HepG2 (cell line): ENCODE data around the gene CELF5. TPM values are rescaled to one million over a fixed set of nuclear protein-coding genes. Genes with fewer than 3 reads are reported as not detected.

Experiments used
- CCDC6 ChIP-seq: sonication (generic); formaldehyde crosslinking; IDR thresholded peaks from 2 replicates; pipeline ENCODE4 v1.8.1; 2022; ENCODE audit warnings: mild to moderate bottlenecking, missing genetic modification reagents, moderate library complexity
- FOXC1 ChIP-seq: sonication (generic); formaldehyde crosslinking; IDR thresholded peaks from 2 replicates; pipeline ENCODE4 v1.8.0; 2022; ENCODE audit warnings: mild to moderate bottlenecking, missing genetic modification reagents, borderline replicate concordance
- HOXA5 ChIP-seq: sonication (generic); formaldehyde crosslinking; IDR thresholded peaks from 2 replicates; pipeline ENCODE4 v1.4.0; 2020; ENCODE audit warnings: missing genetic modification reagents
- PCBP1 ChIP-seq: fragments of 200-400 bp; formaldehyde crosslinking; IDR thresholded peaks from 2 replicates; pipeline ENCODE4 v1.6.1; 2017; ENCODE audit warnings: mild to moderate bottlenecking, low read depth, low read length, borderline replicate concordance
- TEAD3 ChIP-seq: optimal IDR thresholded peaks from 2 replicates; pipeline ENCODE3; 2016; ENCODE audit warnings: borderline replicate concordance
- ZFP82 ChIP-seq: sonication (generic); formaldehyde crosslinking; IDR thresholded peaks from 2 replicates; pipeline ENCODE4 v1.5.1; 2020; ENCODE audit warnings: mild to moderate bottlenecking, missing genetic modification reagents, borderline replicate concordance
- ZNF180 ChIP-seq: sonication (generic); formaldehyde crosslinking; IDR thresholded peaks from 2 replicates; pipeline ENCODE4 v1.4.0; 2020; ENCODE audit warnings: low read depth, missing genetic modification reagents, borderline replicate concordance
- ZNF24 ChIP-seq: fragments of 450-650 bp; IDR thresholded peaks from 2 replicates; pipeline ENCODE4 v1.6.1; 2017; ENCODE audit warnings: antibody characterized with exemption, mild to moderate bottlenecking
- ZNF510 ChIP-seq: sonication (generic); formaldehyde crosslinking; IDR thresholded peaks from 2 replicates; pipeline ENCODE4 v1.4.0; 2020; ENCODE audit warnings: low read depth, mild to moderate bottlenecking, missing genetic modification reagents
- polyA plus RNA-seq, 8 experiments: library from polyadenylated mRNA; depleted of rRNA in 3 of 8; stranded (reverse) in 7 of 8; unstranded in 1 of 8; fragments of >200 nt; fragmentation: Illumina TruSeq in 4 of 8; extraction: Trizol in 4 of 8; gene quantifications; 2 replicates each; pipeline versions ENCODE4 v1.2.1 to v1.2.3, GENCODE V29; 2011 to 2016; ENCODE audit warnings: low read depth in 4 of 8, missing spikeins in 1 of 8, mixed read lengths in 1 of 8; ENCODE audit not compliant: insufficient read depth in 1 of 8
- total RNA-seq, 5 experiments: library from RNA; depleted of rRNA; stranded (reverse); fragments of >200 nt; fragmentation: Illumina TruSeq; extraction: Trizol; gene quantifications; 2 replicates each; pipeline ENCODE4 v1.2.3, GENCODE V29; 2016; ENCODE audit warnings: low read depth in 1 of 5
- TF ChIP-seq, protein P1 (sequence below), 2 experiments: sonication (generic) in 1 of 2; formaldehyde crosslinking in 1 of 2; IDR thresholded peaks; 2 replicates each; pipeline versions ENCODE4 v1.4.0 to v1.6.1; 2018 to 2020; ENCODE audit warnings: missing genetic modification reagents in 2 of 2, borderline replicate concordance in 1 of 2, low read depth in 1 of 2, mild to moderate bottlenecking in 1 of 2, missing biosample characterization in 1 of 2
- TF ChIP-seq, protein P2 (sequence below): sonication (generic); formaldehyde crosslinking; IDR thresholded peaks from 2 replicates; pipeline ENCODE4 v1.4.0; 2020; ENCODE audit warnings: missing genetic modification reagents; ENCODE audit errors: not compliant biosample characterization
- TF ChIP-seq, protein P3 (sequence below): sonication (generic); formaldehyde crosslinking; IDR thresholded peaks from 2 replicates; pipeline ENCODE4 v1.4.0; 2020; ENCODE audit warnings: missing genetic modification reagents, borderline replicate concordance
- TF ChIP-seq, protein P4 (sequence below): sonication (generic); formaldehyde crosslinking; IDR thresholded peaks from 2 replicates; pipeline ENCODE4; 2020; ENCODE audit warnings: missing genetic modification reagents, mild to moderate bottlenecking, borderline replicate concordance
- TF ChIP-seq, protein P5 (sequence below): sonication (generic); formaldehyde crosslinking; IDR thresholded peaks from 2 replicates; pipeline ENCODE4 v1.9.0; 2021; ENCODE audit warnings: missing genetic modification reagents, borderline replicate concordance

CELF5 gene
- total and polyA plus RNA-seq, 2 of the 13 experiments (the other 11 are each of a cell fraction or from before 2014, with no cell fraction given): 0.31 to 0.84 TPM

DNA sequence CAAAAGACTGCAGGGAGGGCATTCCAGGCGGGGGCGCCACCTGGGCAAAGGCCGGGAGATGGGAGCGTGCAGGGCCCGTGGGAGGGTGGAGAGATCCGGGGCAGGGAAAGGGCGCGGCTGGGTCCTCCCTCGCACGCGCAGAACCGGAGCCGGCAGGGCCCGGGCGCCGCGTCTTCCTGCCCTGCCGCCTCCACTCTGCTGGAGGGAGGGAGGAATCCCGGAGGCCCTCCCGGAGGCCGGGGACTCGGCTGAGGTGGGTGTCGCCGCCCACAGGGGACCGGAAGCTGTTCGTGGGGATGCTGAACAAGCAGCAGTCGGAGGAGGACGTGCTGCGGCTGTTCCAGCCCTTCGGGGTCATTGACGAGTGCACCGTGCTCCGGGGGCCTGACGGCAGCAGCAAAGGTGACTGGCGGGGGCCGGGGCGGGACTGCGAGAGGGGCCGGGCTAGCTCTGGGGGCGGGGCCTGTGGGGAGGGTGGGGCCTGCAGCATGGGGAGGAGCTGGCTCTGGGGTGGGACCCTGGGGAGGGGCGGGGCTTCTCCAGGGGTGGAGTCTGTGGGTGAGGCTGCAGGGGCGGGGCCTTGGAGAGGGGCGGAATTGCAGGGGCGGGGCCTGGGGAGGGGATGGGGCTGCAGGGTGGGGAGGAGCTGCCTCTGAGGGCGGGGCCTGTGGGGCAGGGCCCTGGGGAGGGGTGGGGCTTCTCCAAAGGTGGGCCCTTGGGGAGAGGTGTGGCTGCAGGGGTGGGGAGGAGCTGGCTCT, 51.3 kb downstream of the CELF5 start (continued):
- TF ChIP-seq PCBP1: no peak
- TF ChIP-seq ZNF180 (CRISPR knock-in tag): no peak
- no peak for TF ChIP-seq ZNF24
- no peak for TF ChIP-seq ZNF510
- TF ChIP-seq CCDC6 (CRISPR knock-in tag): 0 out of 2 replicates have a peak, but pooled peaks have one; percentile 2
- TF ChIP-seq, protein P1, sequence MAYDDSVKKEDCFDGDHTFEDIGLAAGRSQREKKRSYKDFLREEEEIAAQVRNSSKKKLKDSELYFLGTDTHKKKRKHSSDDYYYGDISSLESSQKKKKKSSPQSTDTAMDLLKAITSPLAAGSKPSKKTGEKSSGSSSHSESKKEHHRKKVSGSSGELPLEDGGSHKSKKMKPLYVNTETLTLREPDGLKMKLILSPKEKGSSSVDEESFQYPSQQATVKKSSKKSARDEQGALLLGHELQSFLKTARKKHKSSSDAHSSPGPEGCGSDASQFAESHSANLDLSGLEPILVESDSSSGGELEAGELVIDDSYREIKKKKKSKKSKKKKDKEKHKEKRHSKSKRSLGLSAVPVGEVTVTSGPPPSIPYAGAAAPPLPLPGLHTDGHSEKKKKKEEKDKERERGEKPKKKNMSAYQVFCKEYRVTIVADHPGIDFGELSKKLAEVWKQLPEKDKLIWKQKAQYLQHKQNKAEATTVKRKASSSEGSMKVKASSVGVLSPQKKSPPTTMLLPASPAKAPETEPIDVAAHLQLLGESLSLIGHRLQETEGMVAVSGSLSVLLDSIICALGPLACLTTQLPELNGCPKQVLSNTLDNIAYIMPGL (CRISPR knock-in tag; IDR thresholded peaks at IDR 0.05; ENCODE audit: borderline replicate concordance in 1 of 2, low read depth in 1 of 2): peak; percentile 91 to 97; a peak in 3 of 4 replicates
- TF ChIP-seq ZFP82 (CRISPR knock-in tag): no peak
- TF ChIP-seq, protein P2, sequence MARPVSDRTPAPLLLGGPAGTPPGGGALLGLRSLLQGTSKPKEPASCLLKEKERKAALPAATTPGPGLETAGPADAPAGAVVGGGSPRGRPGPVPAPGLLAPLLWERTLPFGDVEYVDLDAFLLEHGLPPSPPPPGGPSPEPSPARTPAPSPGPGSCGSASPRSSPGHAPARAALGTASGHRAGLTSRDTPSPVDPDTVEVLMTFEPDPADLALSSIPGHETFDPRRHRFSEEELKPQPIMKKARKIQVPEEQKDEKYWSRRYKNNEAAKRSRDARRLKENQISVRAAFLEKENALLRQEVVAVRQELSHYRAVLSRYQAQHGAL (CRISPR knock-in tag): no peak
- peak; percentile 66; the same call in 1 of the 2 replicates for TF ChIP-seq HOXA5 (CRISPR knock-in tag)
- TF ChIP-seq, protein P3, sequence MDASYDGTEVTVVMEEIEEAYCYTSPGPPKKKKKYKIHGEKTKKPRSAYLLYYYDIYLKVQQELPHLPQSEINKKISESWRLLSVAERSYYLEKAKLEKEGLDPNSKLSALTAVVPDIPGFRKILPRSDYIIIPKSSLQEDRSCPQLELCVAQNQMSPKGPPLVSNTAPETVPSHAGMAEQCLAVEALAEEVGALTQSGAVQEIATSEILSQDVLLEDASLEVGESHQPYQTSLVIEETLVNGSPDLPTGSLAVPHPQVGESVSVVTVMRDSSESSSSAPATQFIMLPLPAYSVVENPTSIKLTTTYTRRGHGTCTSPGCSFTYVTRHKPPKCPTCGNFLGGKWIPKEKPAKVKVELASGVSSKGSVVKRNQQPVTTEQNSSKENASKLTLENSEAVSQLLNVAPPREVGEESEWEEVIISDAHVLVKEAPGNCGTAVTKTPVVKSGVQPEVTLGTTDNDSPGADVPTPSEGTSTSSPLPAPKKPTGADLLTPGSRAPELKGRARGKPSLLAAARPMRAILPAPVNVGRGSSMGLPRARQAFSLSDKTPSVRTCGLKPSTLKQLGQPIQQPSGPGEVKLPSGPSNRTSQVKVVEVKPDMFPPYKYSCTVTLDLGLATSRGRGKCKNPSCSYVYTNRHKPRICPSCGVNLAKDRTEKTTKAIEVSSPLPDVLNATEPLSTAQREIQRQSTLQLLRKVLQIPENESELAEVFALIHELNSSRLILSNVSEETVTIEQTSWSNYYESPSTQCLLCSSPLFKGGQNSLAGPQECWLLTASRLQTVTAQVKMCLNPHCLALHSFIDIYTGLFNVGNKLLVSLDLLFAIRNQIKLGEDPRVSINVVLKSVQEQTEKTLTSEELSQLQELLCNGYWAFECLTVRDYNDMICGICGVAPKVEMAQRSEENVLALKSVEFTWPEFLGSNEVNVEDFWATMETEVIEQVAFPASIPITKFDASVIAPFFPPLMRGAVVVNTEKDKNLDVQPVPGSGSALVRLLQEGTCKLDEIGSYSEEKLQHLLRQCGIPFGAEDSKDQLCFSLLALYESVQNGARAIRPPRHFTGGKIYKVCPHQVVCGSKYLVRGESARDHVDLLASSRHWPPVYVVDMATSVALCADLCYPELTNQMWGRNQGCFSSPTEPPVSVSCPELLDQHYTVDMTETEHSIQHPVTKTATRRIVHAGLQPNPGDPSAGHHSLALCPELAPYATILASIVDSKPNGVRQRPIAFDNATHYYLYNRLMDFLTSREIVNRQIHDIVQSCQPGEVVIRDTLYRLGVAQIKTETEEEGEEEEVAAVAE: no peak
- 0 out of 2 replicates have a peak, but pooled peaks have one; percentile 75 for TF ChIP-seq FOXC1 (CRISPR knock-in tag)
- TF ChIP-seq, protein P4, sequence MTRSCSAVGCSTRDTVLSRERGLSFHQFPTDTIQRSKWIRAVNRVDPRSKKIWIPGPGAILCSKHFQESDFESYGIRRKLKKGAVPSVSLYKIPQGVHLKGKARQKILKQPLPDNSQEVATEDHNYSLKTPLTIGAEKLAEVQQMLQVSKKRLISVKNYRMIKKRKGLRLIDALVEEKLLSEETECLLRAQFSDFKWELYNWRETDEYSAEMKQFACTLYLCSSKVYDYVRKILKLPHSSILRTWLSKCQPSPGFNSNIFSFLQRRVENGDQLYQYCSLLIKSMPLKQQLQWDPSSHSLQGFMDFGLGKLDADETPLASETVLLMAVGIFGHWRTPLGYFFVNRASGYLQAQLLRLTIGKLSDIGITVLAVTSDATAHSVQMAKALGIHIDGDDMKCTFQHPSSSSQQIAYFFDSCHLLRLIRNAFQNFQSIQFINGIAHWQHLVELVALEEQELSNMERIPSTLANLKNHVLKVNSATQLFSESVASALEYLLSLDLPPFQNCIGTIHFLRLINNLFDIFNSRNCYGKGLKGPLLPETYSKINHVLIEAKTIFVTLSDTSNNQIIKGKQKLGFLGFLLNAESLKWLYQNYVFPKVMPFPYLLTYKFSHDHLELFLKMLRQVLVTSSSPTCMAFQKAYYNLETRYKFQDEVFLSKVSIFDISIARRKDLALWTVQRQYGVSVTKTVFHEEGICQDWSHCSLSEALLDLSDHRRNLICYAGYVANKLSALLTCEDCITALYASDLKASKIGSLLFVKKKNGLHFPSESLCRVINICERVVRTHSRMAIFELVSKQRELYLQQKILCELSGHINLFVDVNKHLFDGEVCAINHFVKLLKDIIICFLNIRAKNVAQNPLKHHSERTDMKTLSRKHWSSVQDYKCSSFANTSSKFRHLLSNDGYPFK (CRISPR knock-in tag): peak; percentile 50; the same call in 1 of the 2 replicates
- TF ChIP-seq, protein P5, sequence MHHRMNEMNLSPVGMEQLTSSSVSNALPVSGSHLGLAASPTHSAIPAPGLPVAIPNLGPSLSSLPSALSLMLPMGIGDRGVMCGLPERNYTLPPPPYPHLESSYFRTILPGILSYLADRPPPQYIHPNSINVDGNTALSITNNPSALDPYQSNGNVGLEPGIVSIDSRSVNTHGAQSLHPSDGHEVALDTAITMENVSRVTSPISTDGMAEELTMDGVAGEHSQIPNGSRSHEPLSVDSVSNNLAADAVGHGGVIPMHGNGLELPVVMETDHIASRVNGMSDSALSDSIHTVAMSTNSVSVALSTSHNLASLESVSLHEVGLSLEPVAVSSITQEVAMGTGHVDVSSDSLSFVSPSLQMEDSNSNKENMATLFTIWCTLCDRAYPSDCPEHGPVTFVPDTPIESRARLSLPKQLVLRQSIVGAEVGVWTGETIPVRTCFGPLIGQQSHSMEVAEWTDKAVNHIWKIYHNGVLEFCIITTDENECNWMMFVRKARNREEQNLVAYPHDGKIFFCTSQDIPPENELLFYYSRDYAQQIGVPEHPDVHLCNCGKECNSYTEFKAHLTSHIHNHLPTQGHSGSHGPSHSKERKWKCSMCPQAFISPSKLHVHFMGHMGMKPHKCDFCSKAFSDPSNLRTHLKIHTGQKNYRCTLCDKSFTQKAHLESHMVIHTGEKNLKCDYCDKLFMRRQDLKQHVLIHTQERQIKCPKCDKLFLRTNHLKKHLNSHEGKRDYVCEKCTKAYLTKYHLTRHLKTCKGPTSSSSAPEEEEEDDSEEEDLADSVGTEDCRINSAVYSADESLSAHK (CRISPR knock-in tag): no peak
- TF ChIP-seq TEAD3 (CRISPR knock-in tag): peak; percentile 92
